GM23248 (cell line): ENCODE measurements around the gene AMPH.

Experiments used
- EZH2 ChIP-seq: fragments of 200-600 bp; sonication (generic); IDR thresholded peaks from 2 replicates; pipeline ENCODE4 v1.6.1; 2018; ENCODE audit warnings: antibody characterized with exemption, mild to moderate bottlenecking; ENCODE audit not compliant: insufficient read depth, poor library complexity, severe bottlenecking
- EZH2phosphoT487 ChIP-seq: fragments of 200-600 bp; sonication (generic); IDR thresholded peaks from 2 replicates; pipeline ENCODE4 v1.6.1; 2018; ENCODE audit warnings: antibody characterized with exemption, moderate library complexity, mild to moderate bottlenecking, low read depth; ENCODE audit not compliant: insufficient read depth

- no peak for TF ChIP-seq EZH2
- no peak for TF ChIP-seq EZH2phosphoT487
These were observed 199.1 kb downstream of the AMPH start for GRCh38 chr7:38432080-38432479.
